ENCODE data around the gene ARL6IP5. TPM values are rescaled to one million over a fixed set of nuclear protein-coding genes. Genes with fewer than 3 reads are reported as not detected.

The ARL6IP5 gene
- total RNA-seq, 2 donors from 2014 or later: 77.8 to 156 TPM

DNA sequence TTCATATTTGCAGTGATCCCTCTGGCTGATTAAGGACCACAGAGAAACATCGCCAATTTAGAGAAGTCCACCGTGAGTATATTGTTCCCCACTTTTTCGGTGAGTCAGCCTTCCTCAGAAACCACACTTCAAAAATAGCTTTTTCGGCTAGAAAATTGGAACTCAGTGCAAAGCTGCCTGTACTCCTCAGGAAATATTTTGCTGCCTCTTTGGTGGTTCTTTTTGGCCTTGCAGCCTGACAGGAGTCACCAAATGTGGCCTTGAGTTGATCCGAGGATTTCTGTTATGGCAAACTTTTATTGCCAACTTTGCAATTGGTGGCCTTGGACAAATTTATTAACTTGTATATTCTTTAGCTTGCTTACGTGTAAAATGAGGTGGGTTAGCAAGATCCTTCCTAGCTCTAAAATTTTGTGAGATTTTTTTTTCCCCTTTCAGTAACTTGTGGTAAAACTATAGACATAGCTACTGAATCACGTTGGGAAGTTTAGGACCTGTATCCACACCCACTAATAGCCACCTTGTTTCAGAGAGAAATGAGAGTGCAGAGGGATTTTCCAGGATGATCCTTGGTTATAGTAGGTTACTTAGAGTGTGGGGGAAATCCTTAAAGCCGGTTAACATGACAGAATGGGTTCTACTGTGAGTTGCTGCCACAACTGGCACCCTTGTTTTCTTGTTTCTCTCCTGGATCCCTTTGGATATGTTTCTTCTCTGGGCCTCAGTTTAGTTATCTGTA, 9.9 kb downstream of the ARL6IP5 start:
- no peak for DNase-seq
- no peak overlapping the region for H3K4me3 ChIP-seq
- H3K27me3 ChIP-seq: no peaks in the 10 kb centered on the region
- no peaks in the 10 kb centered on the region for H3K36me3 ChIP-seq
- TF ChIP-seq, protein P1, sequence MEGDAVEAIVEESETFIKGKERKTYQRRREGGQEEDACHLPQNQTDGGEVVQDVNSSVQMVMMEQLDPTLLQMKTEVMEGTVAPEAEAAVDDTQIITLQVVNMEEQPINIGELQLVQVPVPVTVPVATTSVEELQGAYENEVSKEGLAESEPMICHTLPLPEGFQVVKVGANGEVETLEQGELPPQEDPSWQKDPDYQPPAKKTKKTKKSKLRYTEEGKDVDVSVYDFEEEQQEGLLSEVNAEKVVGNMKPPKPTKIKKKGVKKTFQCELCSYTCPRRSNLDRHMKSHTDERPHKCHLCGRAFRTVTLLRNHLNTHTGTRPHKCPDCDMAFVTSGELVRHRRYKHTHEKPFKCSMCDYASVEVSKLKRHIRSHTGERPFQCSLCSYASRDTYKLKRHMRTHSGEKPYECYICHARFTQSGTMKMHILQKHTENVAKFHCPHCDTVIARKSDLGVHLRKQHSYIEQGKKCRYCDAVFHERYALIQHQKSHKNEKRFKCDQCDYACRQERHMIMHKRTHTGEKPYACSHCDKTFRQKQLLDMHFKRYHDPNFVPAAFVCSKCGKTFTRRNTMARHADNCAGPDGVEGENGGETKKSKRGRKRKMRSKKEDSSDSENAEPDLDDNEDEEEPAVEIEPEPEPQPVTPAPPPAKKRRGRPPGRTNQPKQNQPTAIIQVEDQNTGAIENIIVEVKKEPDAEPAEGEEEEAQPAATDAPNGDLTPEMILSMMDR (IDR thresholded peaks at IDR 0.05): no peak
- no peak overlapping the region for H3K9ac ChIP-seq (ENCODE audit: low read depth in 2 of 2, low read length in 2 of 2)
- no peaks in the 10 kb centered on the region for H3K9me3 ChIP-seq
- H3K4me1 ChIP-seq: peaks cover 10% of the 10 kb centered on the region
- H3K27ac ChIP-seq: peak overlapping the region; percentile 58
- intact Hi-C loops (cut with DNase I): no loop called here

DNA sequence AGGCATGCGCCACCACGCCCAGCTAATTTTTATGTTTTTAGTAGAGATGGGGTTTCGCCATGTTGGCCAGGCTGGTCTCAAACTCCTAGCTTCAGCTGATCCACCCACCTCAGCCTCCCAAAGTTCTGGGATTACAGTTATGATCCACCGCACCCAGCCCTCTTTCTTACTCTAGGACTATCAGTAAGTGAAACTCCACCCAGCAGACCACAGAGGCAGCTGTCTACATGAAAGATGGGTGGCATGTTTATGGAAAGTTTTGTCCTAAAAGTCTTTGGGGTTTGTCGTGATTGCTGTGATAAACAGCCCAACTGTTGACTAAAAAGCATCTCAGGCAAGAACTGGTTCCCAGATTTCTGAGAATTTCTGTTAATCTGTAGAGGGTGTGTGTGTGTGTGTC, 10.9 kb downstream of the ARL6IP5 start:
- TF ChIP-seq, protein P1 (IDR thresholded peaks at IDR 0.05): no peak
- DNase-seq: no peak
- no peaks in the 10 kb centered on the region for H3K9me3 ChIP-seq

DNA sequence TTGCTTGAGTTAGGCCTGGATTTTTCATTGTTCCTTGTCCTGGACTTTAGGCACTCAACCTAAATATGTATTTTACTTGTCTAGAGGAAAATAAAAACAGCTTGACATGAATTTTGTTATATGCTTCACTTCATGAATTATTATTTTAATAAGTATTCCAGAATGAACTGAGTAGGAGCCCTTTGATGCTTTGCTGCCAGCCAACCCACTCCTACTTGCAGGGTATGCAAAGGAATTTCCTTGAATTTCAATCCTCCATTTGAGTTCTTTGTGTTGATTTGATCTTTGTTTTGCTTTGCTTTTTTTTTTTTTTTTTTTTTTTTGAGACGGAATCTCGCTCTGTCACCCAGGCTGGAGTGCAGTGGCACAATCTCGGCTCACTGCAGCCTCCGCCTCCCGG, 11.6 kb downstream of the ARL6IP5 start:
- TF ChIP-seq, protein P1 (IDR thresholded peaks at IDR 0.05): no peak
- Histone ChIP-seq H3K4me3 (no peak overlapping the region), H3K9me3 (no peaks in the 10 kb centered on the region), H3K36me3 (no peaks in the 10 kb centered on the region), H3K4me1 (peaks cover 10% of the 10 kb centered on the region), H3K27ac (no peak overlapping the region), H3K27me3 (no peaks in the 10 kb centered on the region), H3K9ac (ENCODE audit: low read depth in 2 of 2, low read length in 2 of 2) (no peak overlapping the region)
- DNase-seq: no peak
- intact Hi-C loops (cut with DNase I): no loop called here

More for the DNA sequence above, 10.9 kb downstream of the ARL6IP5 start:
- Histone ChIP-seq H3K36me3 (no peaks in the 10 kb centered on the region), H3K27me3 (no peaks in the 10 kb centered on the region), H3K4me3 (no peak overlapping the region), H3K9ac (ENCODE audit: low read depth in 2 of 2, low read length in 2 of 2) (no peak overlapping the region), H3K27ac (no peak overlapping the region), H3K4me1 (peaks cover 10% of the 10 kb centered on the region)
- intact Hi-C loops (cut with DNase I): no loop called here

DNA sequence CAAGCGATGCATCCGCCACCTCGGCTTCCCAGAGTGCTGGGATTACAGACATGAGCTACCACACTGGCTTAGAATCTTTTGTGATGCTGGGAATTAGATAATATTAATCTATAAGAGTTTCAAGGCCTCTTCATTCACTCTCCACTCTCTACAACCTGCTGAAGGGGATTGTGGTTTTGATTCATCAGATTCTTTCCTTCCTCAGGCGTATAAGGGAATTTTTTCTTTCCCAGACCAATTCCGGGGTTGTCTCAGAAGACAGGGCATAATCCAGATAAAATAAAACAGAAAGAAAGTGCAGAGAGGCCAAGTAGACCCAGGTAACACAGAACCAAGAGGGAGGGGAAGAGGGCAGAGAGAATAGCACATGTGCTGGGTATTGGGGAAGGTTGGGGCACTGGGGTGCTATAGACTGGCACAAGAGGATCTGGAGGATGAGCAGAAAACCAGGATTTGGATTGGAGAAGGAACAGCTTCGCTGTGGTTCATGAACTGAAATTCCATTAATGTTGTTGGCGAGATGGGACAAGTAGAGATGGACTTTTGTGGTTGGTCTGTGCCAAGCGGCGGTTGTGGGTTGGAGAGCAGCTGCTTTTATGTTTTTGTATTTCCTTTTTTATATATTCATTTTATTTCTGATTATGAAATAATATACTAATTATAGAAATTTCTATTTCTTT, 12.8 kb downstream of the ARL6IP5 start:
- H3K9me3 ChIP-seq: no peaks in the 10 kb centered on the region
- peaks cover 5% of the 10 kb centered on the region for H3K4me1 ChIP-seq
- intact Hi-C loops (cut with DNase I): no loop called here
- H3K27ac ChIP-seq: no peak overlapping the region
- DNase-seq: no peak
- H3K36me3 ChIP-seq: no peaks in the 10 kb centered on the region
- H3K4me3 ChIP-seq: no peak overlapping the region
- TF ChIP-seq, protein P1 (IDR thresholded peaks at IDR 0.05): no peak
- no peak overlapping the region for H3K9ac ChIP-seq (ENCODE audit: low read depth in 2 of 2, low read length in 2 of 2)
- no peaks in the 10 kb centered on the region for H3K27me3 ChIP-seq

DNA sequence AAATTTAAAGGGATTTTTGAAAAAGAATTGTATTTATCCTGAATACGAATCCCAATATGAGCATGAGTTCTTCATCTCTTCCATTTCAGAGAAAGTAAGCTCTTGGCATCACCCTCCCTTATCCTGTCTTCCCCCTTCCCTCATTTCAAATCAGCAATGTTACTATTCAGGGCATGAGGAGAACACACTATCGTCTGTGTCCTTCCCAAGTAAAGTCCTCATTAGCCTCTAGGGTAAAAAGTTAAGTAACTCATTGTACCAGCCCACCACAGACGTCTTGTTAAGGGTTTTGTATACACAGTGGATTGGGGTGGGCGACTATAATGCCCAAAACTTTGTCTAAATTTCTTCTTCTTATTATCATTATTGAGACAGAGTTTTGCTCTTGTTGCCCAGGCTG, 14.8 kb downstream of the ARL6IP5 start:
- intact Hi-C loops (cut with DNase I): no loop called here
- Histone ChIP-seq H3K4me3 (no peak overlapping the region), H3K4me1 (no peaks in the 10 kb centered on the region), H3K9me3 (no peaks in the 10 kb centered on the region), H3K27me3 (no peaks in the 10 kb centered on the region), H3K9ac (ENCODE audit: low read depth in 2 of 2, low read length in 2 of 2) (no peak overlapping the region), H3K36me3 (no peaks in the 10 kb centered on the region), H3K27ac (no peak overlapping the region)
- TF ChIP-seq, protein P1 (IDR thresholded peaks at IDR 0.05): no peak
- no peak for DNase-seq
